Ishikawa (cell line): ENCODE measurements around the gene RAVER1.

Experiments
- CEBPB ChIP-seq: IDR thresholded peaks from 2 replicates; pipeline ENCODE4 v1.6.1; 2012
- EGR1 ChIP-seq: IDR thresholded peaks from 2 replicates; pipeline ENCODE4 v1.6.1; 2012
- EP300 ChIP-seq: IDR thresholded peaks from 2 replicates; pipeline ENCODE4 v1.6.1; 2012; ENCODE audit warnings: borderline replicate concordance
- MAX ChIP-seq: IDR thresholded peaks from 2 replicates; pipeline ENCODE4 v1.6.1; 2012
- RAD21 ChIP-seq: IDR thresholded peaks from 2 replicates; pipeline ENCODE4 v1.6.1; 2012; ENCODE audit warnings: low read depth
- REST ChIP-seq: IDR thresholded peaks from 2 replicates; pipeline ENCODE4 v1.6.1; 2012; ENCODE audit warnings: low read depth, mild to moderate bottlenecking
- TCF12 ChIP-seq: IDR thresholded peaks from 2 replicates; pipeline ENCODE4 v1.6.1; 2012; ENCODE audit warnings: low read depth
- YY1 ChIP-seq: IDR thresholded peaks from 2 replicates; pipeline ENCODE4 v1.6.1; 2012; ENCODE audit warnings: low read depth

DNA sequence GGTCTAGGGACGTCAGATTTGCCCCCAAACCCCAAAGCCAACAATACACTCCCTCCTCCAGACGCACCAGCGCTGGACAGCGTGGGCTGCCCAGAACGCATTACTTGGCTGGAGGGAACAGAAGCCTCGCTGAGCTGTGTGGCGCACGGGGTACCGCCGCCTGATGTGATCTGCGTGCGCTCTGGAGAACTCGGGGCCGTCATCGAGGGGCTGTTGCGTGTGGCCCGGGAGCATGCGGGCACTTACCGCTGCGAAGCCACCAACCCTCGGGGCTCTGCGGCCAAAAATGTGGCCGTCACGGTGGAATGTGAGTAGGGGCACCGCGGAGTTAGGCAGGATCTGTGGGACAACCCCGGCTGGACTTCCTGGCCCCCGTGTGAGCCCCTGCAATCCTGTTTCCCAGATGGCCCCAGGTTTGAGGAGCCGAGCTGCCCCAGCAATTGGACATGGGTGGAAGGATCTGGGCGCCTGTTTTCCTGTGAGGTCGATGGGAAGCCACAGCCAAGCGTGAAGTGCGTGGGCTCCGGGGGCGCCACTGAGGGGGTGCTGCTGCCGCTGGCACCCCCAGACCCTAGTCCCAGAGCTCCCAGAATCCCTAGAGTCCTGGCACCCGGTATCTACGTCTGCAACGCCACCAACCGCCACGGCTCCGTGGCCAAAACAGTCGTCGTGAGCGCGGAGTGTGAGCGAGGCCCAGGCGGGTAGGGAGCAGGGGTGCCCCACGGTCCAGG is 39.5 kb downstream of the RAVER1 start:
- TF ChIP-seq MAX (no peak), CEBPB (no peak), EGR1 (no peak), TCF12 (no peak), YY1 (no peak), RAD21 (no peak), REST (no peak), EP300 (no peak)
